SH-SY5Y (cell line): ENCODE results near the gene TMEM266.

Experiments used
- GATA2 ChIP-seq: IDR thresholded peaks from 2 replicates; pipeline ENCODE4 v1.6.1; 2011; ENCODE audit warnings: mild to moderate bottlenecking, low read depth, low read length
- GATA3 ChIP-seq: IDR thresholded peaks from 2 replicates; pipeline ENCODE4 v1.6.1; 2011; ENCODE audit warnings: low read depth, mild to moderate bottlenecking, low read length, moderate library complexity

- TF ChIP-seq GATA2 (no peak), GATA3 (no peak)
Observed at GRCh38 chr15:76159282-76159681, 99.5 kb downstream of the TMEM266 start.
